Stimulated activated CD4-positive, alpha-beta T cell treated with anti-CD3 and anti-CD28 coated beads, Interleukin-1b, Interleukin-23, amount 100 ng/mL, for 48 hours (primary cell): ENCODE measurements around the gene WDR38.

ENCODE experiments used
- DNase-seq: peaks from one replicate; pipeline ENCODE4 v3.0.0-alpha.2; 2020

The WDR38 gene, protein sequence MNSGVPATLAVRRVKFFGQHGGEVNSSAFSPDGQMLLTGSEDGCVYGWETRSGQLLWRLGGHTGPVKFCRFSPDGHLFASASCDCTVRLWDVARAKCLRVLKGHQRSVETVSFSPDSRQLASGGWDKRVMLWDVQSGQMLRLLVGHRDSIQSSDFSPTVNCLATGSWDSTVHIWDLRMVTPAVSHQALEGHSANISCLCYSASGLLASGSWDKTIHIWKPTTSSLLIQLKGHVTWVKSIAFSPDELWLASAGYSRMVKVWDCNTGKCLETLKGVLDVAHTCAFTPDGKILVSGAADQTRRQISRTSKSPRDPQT

DNA sequence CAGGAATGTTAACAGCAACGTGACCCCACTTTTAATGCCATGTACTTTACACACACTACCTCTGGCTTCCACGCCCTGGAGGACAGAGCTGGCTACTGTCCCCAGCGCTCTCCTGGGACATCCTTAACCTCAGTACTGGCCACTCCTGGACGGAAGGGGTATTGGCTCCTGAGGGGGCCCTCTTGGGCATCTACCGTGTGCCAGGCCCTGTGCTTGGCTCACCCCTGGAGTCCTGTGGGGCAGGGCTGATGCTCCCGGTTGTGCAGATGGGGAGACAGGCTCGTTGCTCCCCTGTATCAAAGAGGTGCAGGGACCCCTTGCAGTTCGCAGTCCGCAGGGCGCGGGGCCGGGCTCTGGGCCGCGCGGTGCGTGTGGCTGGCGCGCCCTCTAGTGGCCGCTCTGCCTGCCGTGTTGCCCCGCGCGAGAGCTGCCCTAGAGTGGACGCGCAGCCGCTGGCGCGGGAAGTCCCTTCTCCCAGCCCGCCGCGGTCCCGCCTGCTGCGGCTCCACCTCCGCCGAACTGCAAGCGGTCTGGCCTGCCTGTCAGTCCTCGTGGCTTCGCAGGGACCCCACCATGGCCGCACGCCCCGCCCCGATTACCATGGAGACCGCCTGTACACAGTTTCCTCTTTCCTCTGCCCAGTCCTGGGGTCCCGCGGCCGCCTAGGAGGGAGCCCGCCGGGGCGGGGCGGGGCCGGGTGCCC lies at the start of gene WDR38:
Gene WDR38 (plus strand): TSS at position 632 of the 703 bp plus-strand sequence. CDS start 72 bp downstream, outside the sequence.
- peak; percentile 66 for DNase-seq

DNA sequence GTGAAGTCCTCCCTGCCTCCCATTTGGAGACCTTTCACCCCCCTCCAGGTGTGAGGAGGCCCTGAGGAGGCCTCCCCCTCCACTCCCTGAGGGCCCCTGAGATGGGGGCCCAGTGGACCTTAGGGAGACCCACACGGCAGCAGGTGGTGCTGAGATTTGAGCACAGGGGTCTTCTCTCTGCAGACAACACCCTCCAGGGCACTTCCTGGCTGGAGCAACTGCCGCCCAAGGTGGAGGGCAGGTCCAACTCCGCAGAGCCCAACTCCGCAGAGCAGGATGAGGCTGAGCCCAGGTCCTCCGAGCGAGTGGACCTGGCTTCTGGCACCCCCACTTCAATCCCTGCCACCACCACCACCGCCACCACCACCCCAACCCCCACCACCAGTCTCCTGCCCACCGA lies 49.3 kb upstream of the WDR38 start:
- no peak for DNase-seq

DNA sequence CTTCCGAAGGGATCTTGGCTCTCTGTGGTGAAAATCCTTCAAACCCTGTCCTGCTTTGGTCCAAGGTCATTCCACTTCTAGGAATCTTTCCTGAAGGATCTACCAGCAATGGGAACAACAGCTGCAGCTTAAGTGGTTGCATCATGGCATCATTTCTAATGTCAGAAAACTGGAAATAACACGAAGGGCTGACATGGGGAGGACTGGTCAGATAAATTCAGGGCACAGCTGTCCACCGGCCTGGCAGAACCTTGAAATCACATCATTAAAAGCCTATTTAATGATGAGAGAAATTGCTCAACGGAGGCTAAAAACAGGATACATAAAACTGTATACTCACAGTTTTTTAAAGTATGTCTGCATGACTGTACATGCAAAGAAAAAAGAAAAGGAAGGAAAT lies 48.1 kb upstream of the WDR38 start:
- DNase-seq, result no peak

DNA sequence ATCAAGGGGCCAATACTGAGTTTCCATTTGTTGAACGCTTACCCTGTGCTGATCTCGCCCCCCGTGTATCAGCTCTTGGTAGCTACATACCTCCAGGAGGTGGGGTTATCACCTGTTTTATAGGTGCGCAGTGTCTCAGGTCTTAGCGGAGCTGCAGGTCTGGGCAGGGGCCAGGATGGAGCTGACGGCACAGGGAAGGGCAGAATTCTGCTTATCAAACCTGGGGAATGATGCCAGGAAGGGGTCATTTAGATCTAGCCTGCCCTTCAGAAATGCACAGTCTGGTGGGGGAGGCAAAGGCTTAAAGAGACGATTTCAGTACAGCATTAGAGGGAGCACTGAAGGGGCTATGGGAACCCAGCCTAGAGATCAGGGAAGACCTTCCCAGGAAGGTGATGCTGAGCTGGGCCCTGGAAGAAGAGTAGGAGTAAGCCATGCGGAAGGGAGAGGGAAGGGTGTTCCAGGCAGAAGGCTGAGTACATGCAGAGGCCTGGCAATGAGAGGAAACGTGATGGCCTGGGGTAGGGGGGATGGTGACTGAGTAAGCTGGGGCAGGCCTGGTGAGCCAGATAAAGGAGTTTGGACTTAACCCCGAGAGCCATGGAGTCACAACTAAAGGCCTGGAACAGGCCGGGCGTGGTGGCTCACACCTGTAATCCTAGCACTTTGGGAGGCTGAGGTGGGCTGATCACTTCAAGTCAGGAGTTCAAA lies 44.9 kb upstream of the WDR38 start:
- DNase-seq, result no peak

DNA sequence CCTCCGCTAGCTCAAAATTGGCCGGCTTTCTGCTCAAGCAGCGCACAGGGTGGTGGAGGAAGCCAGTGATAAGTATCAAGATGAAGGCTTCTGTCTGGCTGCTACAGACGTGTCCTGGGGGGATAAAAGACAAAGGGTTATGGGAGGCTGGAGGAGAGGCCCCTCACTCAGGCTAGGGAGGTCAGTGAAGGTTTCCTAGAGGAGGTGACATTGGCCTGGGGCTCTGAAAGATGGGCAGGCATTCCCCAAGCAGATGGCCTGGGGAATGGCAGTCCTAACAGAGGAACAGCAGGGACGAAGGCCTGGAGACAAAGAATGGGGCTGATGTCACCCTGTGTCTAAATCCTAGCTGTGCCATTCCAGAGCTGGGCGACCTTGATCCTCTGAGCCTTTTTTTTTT lies 44.0 kb upstream of the WDR38 start:
- DNase-seq, result no peak

DNA sequence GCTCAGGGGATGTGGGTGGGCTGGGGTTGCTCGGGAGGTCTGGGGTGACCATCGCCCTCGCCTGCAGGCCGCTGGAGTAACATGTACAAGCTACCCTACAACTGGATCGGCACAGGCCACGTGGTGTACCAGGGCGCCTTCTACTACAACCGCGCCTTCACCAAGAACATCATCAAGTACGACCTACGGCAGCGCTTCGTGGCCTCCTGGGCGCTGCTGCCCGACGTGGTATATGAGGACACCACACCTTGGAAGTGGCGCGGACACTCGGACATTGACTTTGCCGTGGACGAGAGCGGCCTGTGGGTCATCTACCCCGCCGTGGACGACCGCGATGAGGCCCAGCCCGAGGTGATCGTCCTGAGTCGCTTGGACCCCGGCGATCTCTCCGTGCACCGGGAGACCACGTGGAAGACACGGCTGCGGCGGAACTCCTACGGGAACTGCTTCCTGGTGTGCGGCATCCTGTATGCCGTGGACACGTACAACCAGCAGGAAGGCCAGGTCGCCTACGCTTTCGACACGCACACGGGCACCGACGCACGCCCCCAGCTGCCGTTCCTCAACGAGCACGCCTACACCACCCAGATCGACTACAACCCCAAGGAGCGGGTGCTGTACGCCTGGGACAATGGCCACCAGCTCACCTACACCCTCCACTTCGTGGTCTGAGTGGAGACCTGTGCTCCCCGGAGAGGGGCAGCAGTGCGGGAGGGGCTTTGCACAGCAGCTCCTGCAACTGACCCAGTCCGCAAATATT lies 43.3 kb upstream of the WDR38 start:
- no peak for DNase-seq

DNA sequence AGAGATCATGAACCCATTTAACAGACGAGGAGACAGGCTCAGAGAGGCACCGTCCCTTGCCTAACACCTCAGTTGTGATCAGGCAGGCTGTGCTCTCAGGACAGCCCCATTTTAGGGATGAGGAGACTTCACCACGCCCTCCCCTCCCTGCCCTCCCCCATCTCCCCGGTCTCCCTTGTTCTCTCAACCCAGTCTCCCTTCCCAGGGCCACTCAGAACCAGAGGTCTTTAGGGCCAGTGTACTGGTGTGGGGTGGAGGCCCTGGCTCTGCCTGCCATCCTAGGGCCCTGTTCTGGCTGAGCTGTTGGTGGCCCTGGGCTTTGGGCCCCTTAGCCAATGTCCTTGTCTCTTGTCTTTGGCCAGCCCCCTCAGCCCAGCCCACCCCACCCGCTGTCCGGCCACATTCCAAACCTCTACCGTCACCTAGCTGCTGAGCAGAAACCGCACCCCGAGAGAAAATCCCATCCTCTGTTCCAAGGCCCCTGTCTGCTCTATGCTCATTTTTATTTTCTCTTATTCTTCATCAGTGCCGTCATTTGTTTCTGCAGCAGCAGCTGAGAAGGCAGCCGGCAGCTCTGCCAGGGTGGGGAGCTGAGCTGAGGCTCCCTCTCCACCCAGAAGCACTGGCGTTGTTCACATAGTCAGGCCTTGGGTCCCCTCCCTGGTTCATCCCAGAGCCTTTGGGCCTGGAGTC lies 42.5 kb upstream of the WDR38 start:
- no peak for DNase-seq

DNA sequence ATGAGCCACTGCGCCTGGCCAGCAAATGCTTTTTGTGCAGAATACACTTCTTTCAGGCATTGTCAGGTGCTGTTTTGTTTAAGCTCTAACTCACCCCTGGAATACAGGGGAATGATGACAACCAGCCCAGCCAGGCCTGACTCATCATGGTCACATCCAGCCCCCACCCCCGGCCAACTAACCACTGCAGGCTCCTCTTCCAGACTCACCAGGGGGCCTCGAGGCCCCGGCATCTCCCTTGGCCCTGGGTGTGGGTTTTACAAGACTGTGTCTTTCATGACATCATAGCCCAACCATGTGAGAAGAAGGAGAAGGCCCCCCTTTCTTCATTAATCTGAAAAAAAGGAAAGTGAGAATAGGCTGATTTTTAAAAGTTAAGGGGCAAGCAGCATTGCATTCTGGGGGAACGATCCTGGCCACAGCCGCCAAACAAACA lies 40.8 kb upstream of the WDR38 start:
- DNase-seq, result peak; percentile 15

DNA sequence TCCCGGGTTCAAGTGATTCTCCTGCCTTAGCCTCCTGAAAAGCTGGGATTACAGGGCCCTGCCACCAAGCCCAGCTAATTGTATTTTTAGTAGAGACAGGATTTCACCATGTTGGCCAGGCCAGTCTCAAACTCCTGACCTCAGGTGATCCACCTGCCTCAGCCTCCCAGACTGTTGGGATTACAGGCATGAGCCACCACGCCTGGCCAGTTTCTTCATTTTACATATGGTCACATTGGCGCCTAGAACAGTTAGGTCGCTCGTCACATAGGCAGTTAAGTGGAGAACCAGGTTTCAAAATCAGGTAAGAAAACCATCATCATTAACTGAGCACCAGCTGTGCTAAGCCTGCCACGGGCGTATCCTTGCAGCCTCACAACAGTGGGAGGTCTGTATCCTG lies 40.2 kb upstream of the WDR38 start:
- DNase-seq, result no peak

DNA sequence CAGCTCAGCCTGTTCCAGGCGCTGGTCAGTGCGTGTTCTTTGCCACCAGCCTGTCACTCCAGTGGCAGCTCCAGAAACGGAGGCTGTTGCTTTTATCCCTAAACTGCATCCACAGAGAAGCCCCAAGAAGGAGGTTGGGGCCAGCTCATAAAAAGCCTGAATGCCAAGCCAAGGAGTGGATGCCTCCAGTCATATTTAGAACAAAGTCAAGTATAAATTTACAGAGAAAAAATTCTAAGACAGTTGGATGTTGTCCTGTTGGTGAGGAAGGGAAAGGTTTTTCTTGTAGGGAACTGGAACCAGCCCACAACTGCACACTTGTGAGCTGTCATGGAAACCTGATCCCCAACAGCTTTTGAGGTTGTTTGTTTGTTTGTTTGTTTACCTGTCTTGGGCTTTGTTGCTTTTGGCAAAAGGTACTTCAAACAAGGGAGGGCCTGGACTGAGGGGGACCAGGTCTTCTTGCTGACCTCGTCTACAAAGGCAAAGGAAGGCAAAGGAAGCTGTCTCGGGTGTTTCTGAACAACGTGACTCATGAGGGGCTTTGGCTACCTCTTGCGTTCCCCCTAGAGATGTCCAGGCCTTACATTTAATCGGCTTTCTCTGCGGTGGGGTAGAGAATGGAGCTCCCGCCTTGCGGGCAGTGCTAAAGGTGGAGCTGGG lies 39.6 kb upstream of the WDR38 start:
- DNase-seq, result no peak

DNA sequence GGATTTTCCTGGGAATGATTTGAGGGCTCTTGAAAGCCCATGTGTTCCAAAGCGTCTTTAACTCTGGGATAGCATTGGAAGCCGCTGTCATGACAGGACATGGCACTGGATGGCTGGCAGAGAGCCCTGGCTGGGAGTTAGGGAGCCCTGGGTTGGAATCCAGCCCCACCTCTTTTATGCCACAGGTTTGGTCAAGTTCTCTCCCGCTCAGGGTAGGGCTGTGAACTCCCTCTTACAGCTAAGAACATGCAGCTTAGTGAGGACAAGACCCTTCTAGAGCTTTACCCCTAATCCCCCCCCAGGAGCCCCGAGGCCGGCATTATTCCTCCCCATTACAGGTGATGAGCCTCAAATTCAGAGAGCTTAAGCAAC lies 39.1 kb upstream of the WDR38 start:
- DNase-seq, result no peak

DNA sequence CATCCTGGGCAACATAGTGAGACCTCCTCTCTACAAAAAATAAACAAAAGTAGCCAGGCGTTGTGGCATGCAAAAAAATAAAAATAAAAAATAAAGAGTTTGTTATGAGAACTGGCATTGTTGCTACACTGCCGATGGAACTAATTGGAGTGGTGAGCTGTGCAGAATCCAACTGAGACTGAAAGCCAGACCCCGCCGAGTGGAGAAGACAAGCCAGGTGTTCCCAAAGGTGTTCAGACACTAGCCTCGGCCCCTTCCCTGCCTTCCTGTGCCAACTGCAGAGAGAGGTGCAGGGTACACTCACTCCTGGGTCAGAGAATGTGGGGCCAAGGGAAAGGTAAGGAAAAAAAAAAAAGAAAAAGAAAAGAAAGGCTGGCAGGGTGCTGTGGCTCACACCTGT lies 37.7 kb upstream of the WDR38 start:
- DNase-seq, result no peak

DNA sequence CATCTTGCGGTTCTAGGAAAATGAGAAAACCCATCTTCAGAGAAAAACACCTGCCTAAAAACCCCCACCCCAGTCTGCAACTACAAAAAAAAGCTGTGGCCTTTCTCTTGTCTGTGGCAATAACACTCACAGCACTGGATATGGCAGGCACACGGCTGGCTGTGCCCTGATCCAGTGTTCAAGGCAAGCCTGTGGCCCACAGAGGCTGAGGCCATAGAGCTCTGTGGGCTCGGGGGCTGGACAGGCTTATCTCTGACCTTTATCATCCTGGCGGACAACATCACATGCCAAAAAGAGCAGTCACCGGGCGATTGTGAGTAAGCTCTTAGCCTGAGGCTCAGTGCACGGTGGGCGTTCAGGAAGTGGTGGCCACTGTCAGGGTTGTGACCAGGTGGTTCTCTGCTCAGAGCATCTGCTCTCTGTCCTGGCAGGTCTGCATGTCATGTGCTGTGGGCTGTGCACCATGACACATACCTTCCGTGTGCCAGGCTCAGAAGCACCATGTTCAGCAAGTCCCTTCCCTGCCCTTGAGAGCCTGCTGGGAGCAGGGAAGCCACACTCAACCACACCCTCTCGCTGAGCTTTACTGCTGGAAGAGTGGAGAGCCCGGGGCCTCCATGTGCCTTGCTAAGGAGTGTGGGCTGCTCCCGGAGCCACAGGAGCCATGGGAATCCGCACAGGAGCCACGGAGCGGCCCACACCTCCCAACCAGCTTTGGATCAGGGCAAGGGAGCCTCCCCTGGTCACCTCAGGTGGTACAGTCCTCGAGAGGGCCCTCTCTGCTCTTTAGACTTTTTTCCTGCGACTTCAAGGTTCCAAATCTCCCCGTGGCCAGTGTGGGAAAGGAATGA lies 34.6 kb upstream of the WDR38 start:
- no peak for DNase-seq

DNA sequence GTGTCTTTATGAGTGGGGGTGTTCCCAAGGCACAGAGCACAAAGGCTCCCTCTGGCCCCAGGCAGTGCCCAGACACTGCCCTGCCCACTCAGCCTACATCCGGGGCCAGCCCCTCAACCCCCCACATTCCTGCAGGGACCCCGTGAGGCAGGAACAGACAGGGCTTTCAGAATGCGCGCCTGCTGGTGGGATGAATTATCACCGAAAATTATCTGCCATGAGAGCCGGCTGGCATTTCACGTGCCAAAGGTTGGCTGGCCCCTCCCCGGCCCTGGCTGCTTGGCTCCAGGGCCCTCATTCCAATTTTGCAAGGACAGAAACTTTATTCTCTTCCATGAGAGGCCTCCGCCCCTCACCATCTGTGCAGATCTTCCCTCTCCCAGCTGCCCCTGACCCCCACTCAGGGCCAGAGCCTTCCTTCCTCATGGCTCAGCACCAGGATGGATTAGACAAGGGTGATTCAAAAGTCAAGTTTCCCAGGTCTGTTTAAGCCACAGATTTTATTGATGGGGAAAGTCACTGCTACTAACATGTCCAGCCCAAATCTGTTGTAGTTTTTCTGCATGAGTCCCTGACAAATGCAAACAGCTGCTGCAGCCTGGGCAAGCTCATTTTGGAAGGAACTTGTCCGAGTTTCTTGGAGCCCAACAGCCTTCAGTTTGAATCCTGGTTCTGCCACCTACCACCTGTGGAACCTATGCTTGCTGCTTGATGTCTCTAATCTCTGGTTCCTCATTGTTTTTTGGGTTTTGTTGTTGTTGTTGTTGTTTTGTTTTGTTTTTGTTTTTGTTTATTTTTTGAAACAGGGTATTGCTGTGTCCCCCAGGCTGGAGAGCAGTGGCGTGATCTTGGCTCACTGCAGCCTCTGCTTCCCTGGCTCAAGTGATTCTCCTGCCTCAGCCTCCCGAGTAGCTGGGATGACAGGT lies 32.3 kb upstream of the WDR38 start:
- DNase-seq, result no peak

DNA sequence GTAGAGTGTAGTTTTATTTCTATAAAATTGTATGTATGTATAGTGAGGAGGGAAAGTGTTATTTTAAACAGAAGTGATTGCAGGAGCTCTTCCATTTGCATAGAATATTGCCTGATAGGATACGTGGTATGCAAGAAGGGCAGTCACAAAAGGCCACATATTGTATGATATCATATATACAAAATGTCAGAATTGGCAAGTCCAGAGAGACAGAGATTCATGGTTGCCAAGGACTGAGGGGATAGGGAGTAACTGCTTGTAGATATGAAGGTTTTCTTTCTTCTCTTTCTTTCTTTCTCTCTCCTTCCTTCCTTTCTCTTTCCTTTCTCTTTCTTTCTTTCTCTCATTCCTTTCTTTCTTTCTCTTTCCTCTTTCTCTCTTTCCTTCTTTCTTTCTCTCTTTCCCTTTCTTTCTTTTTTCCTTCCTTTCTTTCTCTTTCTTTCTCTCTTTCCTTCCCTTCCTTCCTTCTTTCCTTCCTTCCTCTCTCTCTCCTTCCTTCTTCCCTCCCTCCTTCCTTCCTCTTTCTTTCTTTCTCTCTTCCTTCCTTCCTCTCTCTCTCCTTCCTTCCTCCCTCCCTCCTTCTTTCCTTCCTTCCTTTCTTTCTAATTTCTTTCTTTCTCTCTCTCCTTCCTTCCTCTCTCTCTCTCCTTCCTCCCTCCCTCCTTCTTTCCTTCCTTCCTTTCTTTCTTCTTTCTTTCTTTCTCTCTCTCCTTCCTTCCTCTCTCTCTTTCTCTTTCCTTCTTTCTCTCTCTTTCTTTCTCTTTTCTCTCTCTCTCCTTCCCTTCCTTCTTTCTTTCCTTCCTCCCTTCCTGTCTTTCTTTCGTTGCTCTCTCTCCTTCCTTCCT lies 24.5 kb upstream of the WDR38 start:
- DNase-seq, result no peak

DNA sequence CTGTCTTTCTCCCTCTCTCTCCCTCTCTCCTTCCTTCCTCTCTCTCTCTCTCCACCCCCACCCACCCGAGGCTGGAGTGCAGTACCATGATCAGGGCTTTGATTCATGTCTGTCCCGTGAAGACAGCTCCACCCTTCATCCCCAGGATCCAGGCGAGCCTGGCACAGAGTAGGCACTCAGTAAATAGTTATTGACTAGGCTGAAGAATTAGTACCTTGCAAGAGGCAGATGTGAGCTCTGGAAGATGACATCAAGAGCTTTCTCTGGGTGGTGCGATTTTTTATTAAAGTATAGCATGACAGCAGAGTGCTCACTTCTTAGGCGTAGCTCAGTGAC lies 24.0 kb upstream of the WDR38 start:
- DNase-seq, result no peak

DNA sequence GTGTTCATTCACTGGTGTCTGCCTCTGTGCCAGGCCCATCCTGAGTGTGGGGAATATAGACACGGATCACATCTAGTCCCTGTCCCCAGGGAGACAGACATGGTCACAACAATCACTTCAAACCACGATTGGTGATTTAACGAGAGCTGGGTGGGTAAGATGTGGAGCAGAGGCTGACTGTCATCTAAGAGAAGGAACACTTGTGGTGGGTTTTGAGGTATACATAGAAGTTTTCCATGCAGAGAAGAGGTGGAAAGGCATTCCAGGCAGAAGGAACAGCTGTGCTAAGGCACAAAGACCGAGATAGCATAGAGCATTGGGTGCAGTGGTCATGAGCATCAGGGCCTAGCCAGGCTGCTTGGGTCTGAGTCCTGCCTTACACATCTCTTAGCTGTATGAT lies 22.7 kb upstream of the WDR38 start:
- no peak for DNase-seq

DNA sequence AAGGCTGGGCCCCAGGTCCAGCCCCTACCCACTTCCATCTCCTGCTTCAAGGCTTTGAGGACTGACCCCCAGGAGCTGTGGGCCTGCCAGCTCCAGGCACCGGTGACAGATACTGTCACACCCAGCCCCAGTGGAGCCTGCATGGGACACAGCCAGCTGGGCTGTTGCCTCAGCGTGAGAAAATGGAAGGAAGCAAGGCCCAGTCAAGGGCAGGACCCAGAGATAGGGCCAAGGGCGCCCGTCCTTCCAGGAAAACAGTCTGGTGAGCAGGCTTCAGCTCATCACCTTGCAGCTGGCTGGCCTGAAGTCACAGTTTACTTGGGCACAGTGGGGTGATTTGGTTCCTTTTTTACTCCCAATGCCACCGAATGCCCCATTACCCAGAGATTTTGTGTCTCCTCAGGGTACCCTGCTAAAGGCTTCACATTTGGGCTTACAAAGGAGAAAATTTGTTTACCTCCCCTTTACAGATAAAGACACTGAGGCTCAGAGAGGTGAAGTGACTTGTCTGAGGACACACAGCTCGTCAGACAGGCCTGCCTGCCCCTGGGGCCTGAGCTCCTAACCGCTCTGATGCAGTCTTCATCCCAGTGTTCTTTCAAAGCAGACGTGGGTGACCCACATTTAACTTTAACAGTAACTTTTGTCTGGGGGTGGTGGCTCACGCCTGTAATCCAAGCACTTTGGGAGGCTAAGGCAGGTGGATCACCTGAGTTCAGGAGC lies 21.5 kb upstream of the WDR38 start:
- DNase-seq, result no peak
